GM19468 (cell line): Measurements from ENCODE around the gene STX2.
"Not testable (repeated sequence)": the region's sequence is repeated elsewhere in the genome, so short reads cannot be mapped to it uniquely, and the experiment has no call there.

Experiments
- ATAC-seq: cut with Tn5 transposase; IDR thresholded peaks from one replicate; pipeline ENCODE4 v1.9.1; 2021; ENCODE audit warnings: mild to moderate bottlenecking, moderate library complexity, moderate number of reproducible peaks; ENCODE audit not compliant: unreplicated experiment; ENCODE audit errors: extremely low read depth

The STX2 gene

DNA sequence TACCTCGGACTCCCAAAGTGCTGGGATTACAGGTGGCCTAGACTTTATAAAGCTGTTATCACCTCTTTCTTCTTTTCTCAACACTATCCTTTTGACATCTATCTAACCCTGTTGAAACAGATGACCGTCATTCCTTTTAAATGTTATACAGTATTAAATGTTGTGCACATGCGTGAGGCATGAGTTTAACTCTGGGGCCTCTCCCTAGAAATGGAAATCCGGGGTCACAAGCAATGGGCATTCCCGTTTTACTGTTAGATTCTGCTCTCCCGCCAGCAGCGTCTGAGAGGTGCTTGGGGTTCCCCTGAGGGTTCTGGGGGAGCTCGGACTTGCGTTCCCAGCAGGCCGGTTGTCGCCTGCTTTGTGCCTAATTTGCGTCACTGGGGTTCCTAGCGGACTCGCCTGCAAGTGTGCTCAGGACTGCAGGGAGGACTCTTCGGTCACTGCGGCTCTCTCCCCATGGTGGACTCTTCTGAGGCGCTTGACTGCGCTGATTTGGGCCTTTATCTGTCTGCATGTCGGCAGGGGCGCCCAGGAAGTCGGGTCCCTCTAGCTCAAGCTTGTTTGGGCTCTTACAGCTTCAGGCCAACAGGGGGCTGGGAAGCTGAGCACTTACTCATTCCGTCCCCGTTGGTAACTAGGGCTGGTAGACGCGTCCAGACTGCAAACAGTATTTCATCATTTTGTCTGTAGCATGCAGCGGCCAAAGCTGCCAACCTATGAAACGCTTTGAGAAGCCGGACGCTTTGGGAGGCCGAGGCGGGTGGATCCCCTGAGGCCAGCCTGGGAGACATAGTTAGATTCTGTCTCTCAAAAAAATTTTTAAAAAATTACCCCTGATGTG lies 31.6 kb upstream of the STX2 start:
- ATAC-seq = peak; percentile 60

DNA sequence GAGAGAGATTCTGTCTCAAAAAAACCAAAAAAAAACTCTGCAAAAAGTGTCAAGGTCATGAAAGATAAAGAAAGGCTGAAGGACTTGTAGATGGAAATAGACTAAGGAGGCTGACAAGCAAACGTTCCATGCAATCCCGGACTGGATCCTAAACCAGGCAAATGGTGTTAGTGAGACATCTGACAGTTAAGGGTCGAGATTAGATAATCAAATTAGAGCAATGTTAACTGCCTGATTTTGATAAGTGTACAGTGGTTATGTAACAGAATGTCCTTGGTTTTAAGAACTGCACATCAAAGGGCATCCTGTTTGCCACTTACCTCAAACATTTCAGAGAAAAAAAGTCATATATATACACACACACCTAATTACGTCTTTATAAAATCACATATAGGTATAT lies 29.4 kb upstream of the STX2 start:
- ATAC-seq = no peak

DNA sequence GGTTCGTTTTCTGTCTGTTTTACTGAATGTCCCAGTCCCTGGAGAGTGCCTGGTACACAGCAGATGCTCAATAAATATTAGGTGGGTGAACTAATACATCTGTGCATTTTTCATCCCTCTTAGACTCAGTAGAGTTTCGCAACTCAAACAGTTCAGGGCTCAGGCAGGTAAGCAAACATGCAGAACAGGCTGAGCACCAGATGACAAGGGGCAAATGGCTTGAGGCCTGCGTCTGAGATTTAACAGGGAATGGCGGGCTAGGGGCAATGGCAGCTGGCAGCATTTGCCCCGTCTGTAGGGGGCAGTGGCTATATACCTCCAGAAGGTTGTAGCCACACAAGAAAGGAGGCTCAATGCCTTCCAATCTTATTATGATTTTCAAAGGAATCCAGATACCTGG lies 24.2 kb upstream of the STX2 start:
- ATAC-seq = no peak

DNA sequence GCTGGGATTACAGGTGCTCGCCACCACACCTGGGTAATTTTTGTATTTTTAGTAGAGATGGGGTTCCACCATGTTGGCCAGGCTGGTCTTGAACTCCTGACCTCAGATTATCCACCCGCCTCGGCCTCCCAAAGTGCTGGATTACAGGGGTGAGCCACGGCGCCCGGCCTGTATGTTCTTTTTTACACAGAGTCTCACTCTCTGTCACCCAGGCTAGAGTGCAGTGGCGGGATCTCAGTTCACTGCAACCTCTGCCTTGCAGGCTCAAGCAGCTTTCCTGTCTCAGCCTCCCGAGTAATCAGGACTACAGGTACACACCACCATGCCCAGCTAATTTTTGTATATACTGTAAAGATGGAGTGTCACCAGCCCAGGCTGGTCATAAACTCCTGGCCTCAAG lies 23.7 kb upstream of the STX2 start:
- not testable (repeated sequence) for ATAC-seq

DNA sequence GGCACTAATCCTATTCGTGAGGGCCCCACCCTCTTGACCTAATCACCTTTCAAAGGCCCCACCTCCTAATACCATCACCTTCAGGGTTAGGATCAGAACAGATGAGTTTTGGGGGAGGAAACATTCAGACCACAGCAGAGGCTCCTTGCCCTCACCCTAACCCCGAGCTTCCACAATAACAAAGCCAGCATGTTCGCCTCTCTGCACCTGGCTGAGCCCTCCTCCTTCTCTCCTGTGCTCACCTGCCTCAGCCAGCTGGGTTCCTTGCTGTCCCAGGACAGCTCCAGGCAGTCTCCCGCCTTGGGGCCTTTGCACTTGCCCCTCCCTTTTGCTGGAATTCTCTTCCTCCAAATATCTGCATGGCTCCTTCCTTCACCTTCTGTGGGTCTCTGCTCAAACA lies 23.1 kb upstream of the STX2 start:
- no peak for ATAC-seq

DNA sequence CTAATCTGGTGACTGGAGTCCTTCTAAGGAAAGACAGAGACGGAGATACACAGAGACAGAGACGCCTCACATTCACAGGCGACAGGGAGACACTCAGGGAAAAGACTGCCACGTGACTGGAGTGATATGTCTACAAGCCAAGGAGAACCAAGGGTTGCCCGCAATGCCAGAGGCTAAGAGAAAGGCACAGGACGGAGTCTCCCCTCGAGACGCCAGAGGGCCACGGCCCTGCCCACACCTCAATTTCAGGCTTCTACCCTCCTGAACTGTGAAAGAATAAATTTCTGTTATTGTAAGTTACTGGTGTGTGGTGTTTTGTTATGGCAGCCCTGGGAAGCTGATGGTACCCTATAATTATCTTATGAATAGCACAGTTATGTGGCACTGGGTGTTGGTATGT lies 21.3 kb upstream of the STX2 start:
- ATAC-seq = no peak

DNA sequence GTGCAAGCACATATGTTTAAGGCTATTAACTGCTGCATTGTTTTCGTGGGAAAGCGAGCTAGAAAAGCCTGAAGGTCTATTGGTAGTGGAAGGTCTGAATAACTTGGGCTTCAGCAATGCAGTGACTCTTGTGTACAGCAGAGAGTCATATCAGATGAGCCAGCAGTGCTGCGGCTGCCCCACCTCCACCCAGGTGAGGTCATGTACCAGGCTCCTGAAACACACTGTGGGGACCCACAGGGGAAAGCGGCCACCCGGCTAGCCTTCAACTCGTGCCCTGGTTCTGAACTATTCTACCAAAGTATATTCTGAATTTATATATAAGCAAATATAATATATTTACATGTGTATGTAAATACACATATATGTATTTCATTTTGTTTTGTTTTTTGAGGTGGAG lies 20.1 kb upstream of the STX2 start:
- ATAC-seq = no peak

DNA sequence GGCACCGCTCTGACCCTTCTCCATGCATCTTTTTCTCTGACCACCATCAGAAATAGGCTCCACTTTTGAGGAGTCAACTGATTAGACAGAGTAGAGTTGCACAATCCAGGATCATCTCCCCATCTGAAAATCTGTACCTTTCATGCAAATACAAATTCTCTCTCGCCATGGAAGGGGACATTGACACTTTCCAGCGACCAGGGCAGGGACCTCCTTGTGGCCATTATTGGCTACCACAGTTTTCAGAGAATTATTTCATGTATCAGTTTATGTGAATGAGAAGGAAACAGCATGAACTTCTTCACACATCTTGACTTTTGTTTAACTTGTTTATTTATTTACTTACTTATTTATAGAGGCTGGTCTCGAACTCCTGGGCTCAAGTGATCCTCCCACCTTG lies 19.0 kb upstream of the STX2 start:
- ATAC-seq = no peak

DNA sequence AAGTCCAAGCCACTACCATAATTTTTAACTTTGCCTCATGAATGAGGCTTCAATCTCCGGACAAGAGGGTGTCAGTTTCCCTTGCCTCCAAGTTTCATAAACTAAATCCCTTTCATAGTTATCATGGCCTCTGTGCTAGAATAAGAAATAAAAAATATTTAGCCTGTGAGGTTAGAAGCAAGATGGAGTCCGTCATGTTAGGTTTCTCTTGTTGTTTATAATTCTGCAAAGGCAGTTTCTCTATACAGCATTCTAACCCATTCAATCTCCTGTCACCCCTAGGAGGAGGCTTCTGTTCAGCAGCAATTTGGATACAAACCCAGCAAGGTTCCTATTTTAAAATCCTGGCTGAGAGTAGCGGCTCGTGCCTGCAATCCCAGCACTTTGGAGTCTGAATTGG lies 17.0 kb upstream of the STX2 start:
- ATAC-seq = no peak

DNA sequence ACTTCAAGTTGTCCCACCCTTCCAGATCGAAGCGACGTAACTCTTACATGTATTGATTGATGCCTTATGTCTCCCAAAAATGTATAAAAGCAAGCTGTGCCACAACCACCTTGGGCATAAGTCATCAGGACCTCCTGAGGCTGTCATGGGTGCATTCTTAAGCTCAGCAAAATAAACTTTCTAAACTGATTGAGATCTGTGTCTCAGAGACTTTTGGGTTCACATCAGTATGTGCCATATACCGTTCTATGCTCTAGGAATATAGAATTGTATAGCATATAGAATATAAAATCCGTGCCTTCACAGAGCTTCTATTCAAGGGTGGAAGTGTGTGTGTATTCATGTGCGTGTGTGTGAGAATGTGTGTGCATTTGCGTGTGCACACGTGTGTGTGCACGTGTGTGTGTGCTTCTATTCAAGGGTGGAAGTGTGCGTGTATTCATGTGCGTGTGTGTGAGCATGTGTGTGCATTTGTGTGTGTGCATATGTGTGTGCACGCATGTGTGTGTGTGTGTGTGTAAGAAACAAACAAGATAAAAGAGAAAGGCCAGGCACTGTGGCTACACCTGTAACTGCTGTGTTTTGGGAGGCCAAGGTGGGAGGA lies 11.5 kb upstream of the STX2 start:
- ATAC-seq = no peak

DNA sequence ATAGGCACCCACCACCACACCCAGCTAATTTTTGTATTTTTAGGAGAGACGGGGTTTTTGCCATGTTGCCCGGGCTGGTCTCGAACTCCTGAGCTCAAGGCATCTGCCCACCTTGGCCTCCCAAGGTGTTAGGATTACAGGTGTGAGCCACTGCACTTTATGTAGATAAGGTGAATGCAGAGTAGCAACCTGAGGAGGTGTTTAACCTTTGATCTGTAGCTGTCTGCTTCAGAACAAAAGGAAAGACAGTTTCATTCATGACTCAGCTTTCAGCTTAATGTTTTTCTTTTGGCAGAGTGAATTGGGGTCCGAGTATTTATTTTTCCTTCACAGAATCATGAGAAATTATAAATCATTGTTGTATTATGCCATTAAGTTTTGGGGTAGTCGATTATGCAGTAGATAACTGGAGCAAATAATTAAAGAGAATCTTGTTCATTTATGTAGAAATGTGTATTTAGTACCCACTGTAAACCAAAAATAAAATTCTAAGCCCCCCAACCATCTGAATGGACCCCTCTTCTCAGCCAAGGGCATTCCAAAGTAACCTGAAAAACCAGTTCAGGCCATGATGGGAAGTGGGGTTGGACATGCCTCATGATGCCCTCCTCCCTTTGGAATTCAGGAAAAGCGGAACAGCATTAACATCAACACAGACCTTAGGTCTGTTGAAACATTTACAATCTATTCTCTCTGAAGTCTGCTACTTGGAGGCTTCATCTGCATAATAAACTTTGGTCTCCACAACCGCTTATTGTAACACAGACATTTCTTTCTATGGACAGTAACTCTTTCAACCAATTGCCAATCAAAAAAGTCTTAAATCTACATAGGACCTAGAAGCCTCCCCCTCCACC lies 10.7 kb upstream of the STX2 start:
- no peak for ATAC-seq

DNA sequence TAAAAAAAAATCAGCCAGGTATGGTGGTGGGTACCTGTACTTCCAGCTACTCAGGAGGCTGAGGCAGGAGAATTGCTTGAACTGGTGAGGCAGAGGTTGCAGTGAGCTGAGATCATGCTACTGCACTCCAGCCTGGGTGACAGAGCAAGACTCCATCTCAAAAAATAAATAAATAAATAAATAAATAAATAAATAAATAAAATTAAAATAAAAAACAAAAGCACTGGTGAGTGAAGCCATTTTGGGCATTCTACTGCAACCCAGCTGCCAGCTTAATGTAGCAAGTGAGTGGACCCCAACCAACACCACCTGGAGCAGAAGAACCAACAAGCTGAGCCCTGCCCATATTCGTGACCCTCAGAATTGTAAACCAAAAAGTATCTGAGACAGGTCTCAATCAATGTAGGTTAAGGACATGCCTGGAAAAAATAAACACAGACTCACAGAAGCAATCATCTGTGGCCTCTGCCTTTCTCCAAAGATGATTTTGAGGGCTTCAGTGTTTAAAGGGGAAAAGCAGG lies 9.8 kb upstream of the STX2 start:
- ATAC-seq = not testable (repeated sequence)

DNA sequence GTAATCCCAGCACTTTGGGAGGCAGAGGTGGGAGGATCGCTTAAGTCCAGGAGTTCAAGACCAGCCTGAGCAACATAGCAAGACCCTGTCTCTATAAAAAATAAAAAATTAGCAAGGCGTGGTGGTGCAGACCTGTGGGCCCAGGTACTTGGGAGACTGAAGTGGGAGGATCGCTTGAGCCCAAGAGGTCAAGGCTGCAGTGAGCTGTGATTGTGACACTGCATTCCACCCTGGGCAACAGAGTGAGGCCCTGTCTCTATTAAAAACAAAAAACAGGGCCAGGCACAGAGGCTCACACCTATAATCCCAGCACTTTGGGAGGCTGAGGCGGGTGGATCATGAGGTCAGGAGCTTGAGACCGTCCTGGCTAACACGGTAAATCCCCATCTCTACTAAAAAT lies 9.1 kb upstream of the STX2 start:
- not testable (repeated sequence) for ATAC-seq

DNA sequence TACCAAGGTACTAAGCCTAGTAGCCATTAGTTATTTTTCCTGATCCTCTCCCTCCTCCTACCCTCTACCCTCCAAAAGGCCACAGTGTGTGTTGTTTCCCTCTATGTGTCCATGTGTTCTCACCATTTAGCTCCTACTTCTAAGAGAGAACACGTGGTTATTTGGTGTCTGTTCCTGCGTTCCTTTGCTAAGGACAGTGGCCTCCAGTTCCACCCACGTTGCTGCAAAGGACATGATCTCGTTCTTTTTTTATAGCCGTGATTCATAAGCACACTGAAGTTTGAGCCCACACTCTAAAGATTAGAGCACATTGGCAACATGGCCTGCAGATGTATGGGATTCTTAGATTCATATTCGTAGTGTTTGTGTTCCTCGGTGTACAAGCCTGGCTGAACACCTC lies 8.1 kb upstream of the STX2 start:
- no peak for ATAC-seq

DNA sequence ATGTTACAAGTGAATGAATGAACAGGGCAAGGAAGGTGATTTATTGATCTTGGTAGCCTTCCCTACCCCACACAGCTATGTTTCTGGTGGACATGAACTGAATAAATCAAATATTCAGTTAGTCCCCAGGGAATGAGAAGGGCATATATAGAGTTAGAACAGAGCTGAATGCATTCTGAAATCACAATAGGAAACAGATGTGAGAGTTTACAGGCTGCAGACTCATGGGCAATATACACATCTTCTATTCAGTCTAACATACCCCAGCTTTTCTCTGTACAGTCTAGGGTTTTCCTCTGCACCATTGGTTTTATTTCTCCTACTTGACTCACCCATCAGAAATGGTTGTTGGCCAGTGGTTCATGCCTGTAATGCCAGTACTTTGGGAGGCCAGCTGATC lies 7.3 kb upstream of the STX2 start:
- ATAC-seq = no peak

DNA sequence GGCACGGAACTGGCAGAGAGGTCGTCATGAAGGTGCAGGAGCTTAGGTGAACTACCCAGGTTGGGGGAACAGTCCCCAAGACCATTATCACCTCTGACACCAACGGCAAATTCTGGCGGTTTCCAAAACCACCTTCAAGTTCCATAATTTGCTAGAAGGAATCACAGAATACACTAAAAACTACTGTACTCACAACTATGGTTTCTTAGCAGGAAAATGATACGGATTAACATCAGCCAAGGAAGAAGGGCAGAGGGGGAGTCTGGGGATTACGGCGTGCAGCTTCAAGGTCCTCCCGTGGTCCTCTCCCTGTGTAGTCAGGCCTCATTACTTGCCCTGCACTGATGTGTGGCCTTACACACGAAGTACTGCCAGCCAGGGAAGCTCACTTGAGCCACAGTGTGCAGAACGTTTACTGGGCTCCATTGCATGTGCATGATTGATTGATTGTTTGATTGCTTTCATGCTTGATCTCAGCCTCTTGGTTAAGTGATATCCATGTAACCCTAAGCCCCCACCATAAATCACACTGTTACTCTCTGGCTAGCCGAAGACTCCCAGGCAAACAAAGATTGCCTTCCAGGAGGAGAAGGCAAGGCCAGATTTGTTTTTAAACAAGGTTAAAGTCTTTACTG lies 837 bp upstream of the STX2 start:
- ATAC-seq = no peak

DNA sequence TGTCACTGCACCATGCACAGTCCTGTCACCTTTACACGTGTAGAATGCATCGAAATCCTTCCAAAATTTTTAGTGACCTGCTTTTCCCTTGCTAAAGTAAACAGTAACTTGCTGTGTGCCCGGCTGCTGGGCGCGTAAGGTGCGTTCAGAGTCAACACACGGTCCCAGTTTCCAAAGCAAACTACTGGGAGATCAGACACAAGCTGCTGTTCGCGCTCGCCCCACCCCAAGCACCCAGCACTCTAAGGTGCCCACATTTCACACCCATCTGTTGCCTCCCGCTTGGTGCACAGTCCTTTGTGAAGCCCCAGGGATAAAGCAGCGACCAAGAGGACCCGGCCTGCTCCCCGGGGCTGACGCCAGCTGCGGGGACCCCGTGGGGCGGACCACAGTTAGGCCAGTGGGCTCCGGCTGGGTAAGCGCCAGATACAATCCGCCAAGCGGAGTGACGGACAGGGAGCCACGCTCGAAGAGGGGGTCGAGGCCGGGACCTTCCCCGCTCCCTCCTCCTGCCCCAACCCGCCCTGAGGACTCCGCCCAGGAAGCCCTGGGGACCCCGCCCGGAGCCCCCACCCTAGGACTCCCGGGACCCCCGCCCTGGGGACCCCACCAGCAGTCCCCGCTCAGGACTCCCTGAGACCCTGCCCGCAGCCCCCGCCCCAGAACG lies 633 bp downstream of the STX2 start:
- no peak for ATAC-seq

DNA sequence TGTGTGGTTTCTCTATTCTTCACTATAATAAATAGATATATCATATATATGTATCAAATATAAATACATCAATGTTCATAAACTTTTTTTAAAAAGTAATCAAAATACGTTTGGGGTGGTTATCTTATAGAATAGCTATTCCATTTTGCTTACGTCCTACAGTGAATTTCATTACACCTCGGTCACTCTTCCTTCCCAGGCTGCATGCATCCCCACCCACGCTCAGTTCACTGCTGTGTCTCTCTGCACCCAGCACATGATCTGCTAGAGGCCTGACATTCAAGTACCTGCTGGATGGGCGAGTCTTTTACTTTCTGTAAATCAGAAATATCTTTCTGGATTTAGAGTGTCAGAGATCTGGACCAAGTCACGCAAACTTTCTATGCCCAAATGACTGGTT lies 3.6 kb downstream of the STX2 start:
- no peak for ATAC-seq

DNA sequence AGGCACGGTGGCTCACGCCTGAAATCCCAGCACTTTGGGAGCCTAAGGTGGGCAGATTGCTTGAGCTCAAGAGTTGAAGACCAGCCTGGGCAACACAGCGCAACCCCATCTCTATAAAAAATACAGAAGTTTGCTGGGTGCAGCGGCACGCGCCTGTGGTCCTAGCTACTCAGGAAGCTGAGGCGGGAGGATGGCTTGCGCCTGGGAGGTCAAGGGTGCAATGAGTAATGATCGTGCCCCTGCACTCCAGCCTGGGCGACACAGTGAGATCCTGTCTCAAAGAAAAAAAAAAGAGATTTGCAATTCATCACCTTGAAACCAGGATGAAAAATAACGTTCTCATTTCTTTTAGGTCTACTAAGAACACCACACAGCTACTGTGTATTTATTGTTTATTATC lies 4.0 kb downstream of the STX2 start:
- no peak for ATAC-seq
